H1 (cell line): ENCODE results near the gene CNNM1. TPM values are rescaled to one million over a fixed set of nuclear protein-coding genes. Genes with fewer than 3 reads are reported as not detected.

Experiments
- ASH2L ChIP-seq: fragments of 200-600, 300-600 bp; sonication (generic); IDR thresholded peaks from one replicate; pipeline ENCODE4 v1.7.1; 2017; ENCODE audit warnings: low read length
- polyA plus RNA-seq, 7 experiments: library from polyadenylated mRNA; depleted of rRNA in 3 of 7; stranded (reverse) in 5 of 7; unstranded in 2 of 7; fragments of >200 nt in 5 of 7; fragments of 200-250 nt in 2 of 7; gene quantifications; 1 replicate in 5 of 7; 2 replicates in 1 of 7; 4 replicates in 1 of 7; pipeline versions ENCODE4 v1.2.1 to v1.2.3, GENCODE V29; 2011 to 2013; ENCODE audit warnings: missing spikeins in 2 of 7, mixed read lengths in 2 of 7
- total RNA-seq: library from RNA; stranded (reverse); fragmentation: NEBNext Ultra II Directional; extraction: Animal tissue kit (Norgen Biotek cat#: 25700); gene quantifications from 2 replicates; pipeline ENCODE4 v1.2.1, GENCODE V29; 2021

Gene CNNM1
- total and polyA plus RNA-seq, 2 of the 8 experiments (the other 6 are each of a cell fraction or from before 2014, with no cell fraction given), result 0.74 to 0.92 TPM

- TF ChIP-seq ASH2L, result no peak
These were observed 45.4 kb downstream of the CNNM1 start (continued) for GRCh38 chr10:99374526-99374925.
